ENCODE data around the gene KLK5. TPM values are rescaled to one million over a fixed set of nuclear protein-coding genes. Genes with fewer than 3 reads are reported as not detected.

Gene KLK5
- 0.14 TPM in 1 of 2 replicates, not detected in the other for total RNA-seq

GRCh38 chr19:50952910-50953309 lies at the start of gene KLK5:
Gene KLK5, minus strand, starts transcription at chr19:50953038. Its CDS starts 381 bp downstream, at chr19:50952657.

GRCh38 chr19:51001515-51001914 lies 48.7 kb upstream of the KLK5 start, which contains the start of gene KLK8:
Gene KLK8, minus strand, starts transcription at chr19:51001604. Its CDS starts 437 bp downstream, at chr19:51001167.

GRCh38 chr19:50983625-50984292 lies 30.9 kb upstream of the KLK5 start, which contains the start of gene KLK7:
Gene KLK7, minus strand, starts transcription at chr19:50983917. Its CDS starts 1,518 bp downstream, at chr19:50982399.

GRCh38 chr19:50969413-50969760 lies 16.5 kb upstream of the KLK5 start, which contains the start of gene KLK6:
Gene KLK6, minus strand, starts transcription at chr19:50969591. Its CDS starts 1,487 bp downstream, at chr19:50968104.

GRCh38 chr19:50911206-50912101 lies 41.4 kb downstream of the KLK5 start, which contains the start of gene KLK4:
Gene KLK4, minus strand, starts transcription at chr19:50911395. Its CDS starts 657 bp downstream, at chr19:50910738.

Other genes with a start within 250 kb of the KLK5 start
- gene SHANK1, start 233.2 kb downstream of the KLK5 start, total RNA-seq = 0.22 and 4.9 TPM in 2 replicates
- 1.8 and 11.5 TPM in 2 replicates for gene CLEC11A, start 229.7 kb downstream of the KLK5 start, total RNA-seq
- not detected in 2 replicates for gene GPR32, start 182.6 kb downstream of the KLK5 start, total RNA-seq
- gene ACP4, start 162.6 kb downstream of the KLK5 start, total RNA-seq = not detected in 2 replicates
- not detected in 2 replicates for gene KLK1, start 129.3 kb downstream of the KLK5 start, total RNA-seq
- gene KLK15, start 119.5 kb downstream of the KLK5 start, total RNA-seq = not detected in 2 replicates
- not detected in 2 replicates for gene KLK3, start 98.1 kb downstream of the KLK5 start, total RNA-seq
- not detected in 2 replicates for gene KLK2, start 79.6 kb downstream of the KLK5 start, total RNA-seq
- gene KLK4, start 41.6 kb downstream of the KLK5 start, total RNA-seq = not detected in 2 replicates
- gene KLK6, start 16.6 kb upstream of the KLK5 start, total RNA-seq = not detected in 2 replicates
- gene KLK7, start 30.9 kb upstream of the KLK5 start, total RNA-seq = not detected in 2 replicates
- not detected in 2 replicates for gene KLK8, start 48.6 kb upstream of the KLK5 start, total RNA-seq
- not detected in 2 replicates for gene KLK10, start 66.7 kb upstream of the KLK5 start, total RNA-seq
- not detected in 2 replicates for gene KLK11, start 73.6 kb upstream of the KLK5 start, total RNA-seq
- gene KLK12, start 82.0 kb upstream of the KLK5 start, total RNA-seq = not detected in 2 replicates
- gene KLK13, start 112.1 kb upstream of the KLK5 start, total RNA-seq = not detected in 2 replicates
- not detected in 2 replicates for gene KLK14, start 129.8 kb upstream of the KLK5 start, total RNA-seq
- 5.9 and 6.3 TPM in 2 replicates for gene CTU1, start 155.4 kb upstream of the KLK5 start, total RNA-seq
- gene SIGLEC9, start 171.9 kb upstream of the KLK5 start, total RNA-seq = 0.22 TPM in 1 of 2 replicates, not detected in the other
- gene SIGLEC7, start 189.3 kb upstream of the KLK5 start, total RNA-seq = not detected in 2 replicates

Data from placental pericyte (primary cell).